Liver (tissue), 9 donors: ENCODE results near the gene MAN2A2. TPM values are rescaled to one million over a fixed set of nuclear protein-coding genes. Genes with fewer than 3 reads are reported as not detected.
A peak's percentile ranks its signal among the peaks of the same experiment; 100 is the strongest.

Experiments
- DNase-seq: peaks from one replicate; pipeline ENCODE4 v3.0.0-alpha.2; 2017; ENCODE audit warnings: low spot score
- H3K27ac ChIP-seq, 2 donors: one replicate each; pipeline ENCODE4 v1.7.0; 2013; ENCODE audit warnings: inconsistent platforms in 2 of 2, low read length in 2 of 2, control low read depth in 1 of 2, low read depth in 1 of 2, mild to moderate bottlenecking in 1 of 2
- H3K27me3 ChIP-seq, 4 donors: one replicate each; pipeline versions ENCODE4 v1.6.1 to v1.7.0; 2013; ENCODE audit warnings: low read length in 3 of 4, inconsistent platforms in 1 of 4, mild to moderate bottlenecking in 1 of 4, moderate library complexity in 1 of 4; ENCODE audit not compliant: control insufficient read depth in 4 of 4, insufficient read depth in 4 of 4
- H3K36me3 ChIP-seq, 4 donors: one replicate each; pipeline versions ENCODE4 v1.6.1 to v1.7.0; 2013; ENCODE audit warnings: low read length in 3 of 4, mild to moderate bottlenecking in 3 of 4, low read depth in 1 of 4, moderate library complexity in 1 of 4; ENCODE audit not compliant: control insufficient read depth in 4 of 4, insufficient read depth in 3 of 4
- H3K4me1 ChIP-seq, 4 donors: one replicate each; pipeline versions ENCODE4 v1.6.1 to v1.7.0; 2013; ENCODE audit warnings: low read length in 3 of 4, mild to moderate bottlenecking in 3 of 4, moderate library complexity in 1 of 4; ENCODE audit not compliant: control insufficient read depth in 4 of 4, insufficient read depth in 4 of 4
- H3K4me3 ChIP-seq, 3 donors: one replicate each; pipeline versions ENCODE4 v1.6.1 to v1.7.0; 2013; ENCODE audit warnings: low read length in 3 of 3, control low read depth in 1 of 3, low read depth in 1 of 3, mild to moderate bottlenecking in 1 of 3
- H3K9ac ChIP-seq, 2 donors: one replicate each; pipeline ENCODE4 v1.7.0; 2013; ENCODE audit warnings: low read length in 2 of 2, mild to moderate bottlenecking in 2 of 2, moderate library complexity in 2 of 2, control low read depth in 1 of 2, low read depth in 1 of 2
- H3K9me3 ChIP-seq, 4 donors: one replicate each; pipeline versions ENCODE4 v1.6.1 to v1.7.0; 2013; ENCODE audit warnings: low read length in 3 of 4; ENCODE audit not compliant: control insufficient read depth in 4 of 4
- EGR1 ChIP-seq, 2 donors: IDR thresholded peaks; 2 replicates each; pipeline ENCODE4 v1.6.1; 2016 to 2018; ENCODE audit warnings: antibody characterized with exemption in 2 of 2, low read depth in 2 of 2
- FOXA1 ChIP-seq: IDR thresholded peaks from 2 replicates; pipeline ENCODE4 v1.6.1; 2016; ENCODE audit warnings: antibody characterized with exemption
- FOXA2 ChIP-seq: IDR thresholded peaks from 2 replicates; pipeline ENCODE4 v1.6.1; 2016; ENCODE audit warnings: antibody characterized with exemption
- GABPA ChIP-seq, 2 donors: IDR thresholded peaks in 1 of 2; conservative IDR thresholded peaks in 1 of 2; 2 replicates each; pipeline ENCODE4 v1.6.1; 2016; ENCODE audit warnings: antibody characterized with exemption in 2 of 2, mild to moderate bottlenecking in 1 of 2, moderate library complexity in 1 of 2
- HNF4A ChIP-seq, 2 donors: conservative IDR thresholded peaks; 2 replicates each; pipeline ENCODE4 v1.6.1; 2016; ENCODE audit warnings: antibody characterized with exemption in 2 of 2, mild to moderate bottlenecking in 2 of 2
- HNF4G ChIP-seq: IDR thresholded peaks from 2 replicates; pipeline ENCODE4 v1.6.1; 2016; ENCODE audit warnings: antibody characterized with exemption
- JUND ChIP-seq, 2 donors: IDR thresholded peaks; 2 replicates each; pipeline ENCODE4 v1.6.1; 2016; ENCODE audit warnings: antibody characterized with exemption in 2 of 2
- NR2F2 ChIP-seq: IDR thresholded peaks from 2 replicates; pipeline ENCODE4 v1.6.1; 2016; ENCODE audit warnings: antibody characterized with exemption
- RAD21 ChIP-seq, 2 donors: IDR thresholded peaks; 2 replicates each; pipeline ENCODE4 v1.6.1; 2016; ENCODE audit warnings: antibody characterized with exemption in 2 of 2, mild to moderate bottlenecking in 2 of 2
- RXRA ChIP-seq, 2 donors: IDR thresholded peaks; 2 replicates each; pipeline ENCODE4 v1.6.1; 2017 to 2018; ENCODE audit warnings: antibody characterized with exemption in 2 of 2, mild to moderate bottlenecking in 1 of 2
- SP1 ChIP-seq: IDR thresholded peaks from 2 replicates; pipeline ENCODE4 v1.6.1; 2018; ENCODE audit warnings: antibody characterized with exemption, mild to moderate bottlenecking
- TAF1 ChIP-seq: conservative IDR thresholded peaks from 2 replicates; pipeline ENCODE4 v1.6.1; 2016; ENCODE audit warnings: antibody characterized with exemption, mild to moderate bottlenecking
- YY1 ChIP-seq: IDR thresholded peaks from 2 replicates; pipeline ENCODE4 v1.6.1; 2016; ENCODE audit warnings: antibody characterized with exemption, mild to moderate bottlenecking
- WGBS: extraction: QIAGEN DNeasy Blood & Tissue Kit; methylation state at CpG from one replicate; pipeline ENCODE4 v1.1.7; 2013; 5-methylcytosine and 5-hydroxymethylcytosine counted together
- polyA plus RNA-seq, 2 donors: library from polyadenylated mRNA; stranded (reverse) in 1 of 2; unstranded in 1 of 2; fragments of 200-250 nt in 1 of 2; fragments of >200 nt in 1 of 2; fragmentation: Nextera tagmentation in 1 of 2; extraction: Ambion mirVana in 1 of 2; gene quantifications; one replicate each; pipeline versions ENCODE4 v1.2.1 to v1.2.3, GENCODE V29; 2013 to 2015
- total RNA-seq, 2 donors: library from RNA; depleted of rRNA; stranded (reverse); fragments of >200 nt; gene quantifications; one replicate each; pipeline ENCODE4 v1.2.3, GENCODE V29; 2014
- TF ChIP-seq, protein P1 (sequence below): IDR thresholded peaks from 2 replicates; pipeline ENCODE4 v1.6.1; 2016; ENCODE audit warnings: antibody characterized with exemption
- TF ChIP-seq, protein P2 (sequence below): IDR thresholded peaks from 2 replicates; pipeline ENCODE4 v1.6.1; 2016; ENCODE audit warnings: antibody characterized with exemption, mild to moderate bottlenecking
- TF ChIP-seq, protein P3 (sequence below): IDR thresholded peaks from 2 replicates; pipeline ENCODE4 v1.6.1; 2016; ENCODE audit warnings: antibody characterized with exemption
- TF ChIP-seq, protein P4 (sequence below): fragments of 150-350 bp; IDR thresholded peaks from 2 replicates; pipeline ENCODE4 v1.5.1; 2017; ENCODE audit warnings: improper control_type of control experiment, low read depth, low read length; ENCODE audit not compliant: missing input control
- TF ChIP-seq, protein P5 (sequence below): IDR thresholded peaks from 2 replicates; pipeline ENCODE4 v1.6.1; 2016; ENCODE audit warnings: antibody characterized with exemption
- donor health status: healthy.
- donor health status: healthy.
- donor health status: healthy.
- donor health status: healthy.
- donor health status: healthy.

The MAN2A2 gene
- total and polyA plus RNA-seq, 4 donors = 17.3 to 111 (median 50.9) TPM

DNA sequence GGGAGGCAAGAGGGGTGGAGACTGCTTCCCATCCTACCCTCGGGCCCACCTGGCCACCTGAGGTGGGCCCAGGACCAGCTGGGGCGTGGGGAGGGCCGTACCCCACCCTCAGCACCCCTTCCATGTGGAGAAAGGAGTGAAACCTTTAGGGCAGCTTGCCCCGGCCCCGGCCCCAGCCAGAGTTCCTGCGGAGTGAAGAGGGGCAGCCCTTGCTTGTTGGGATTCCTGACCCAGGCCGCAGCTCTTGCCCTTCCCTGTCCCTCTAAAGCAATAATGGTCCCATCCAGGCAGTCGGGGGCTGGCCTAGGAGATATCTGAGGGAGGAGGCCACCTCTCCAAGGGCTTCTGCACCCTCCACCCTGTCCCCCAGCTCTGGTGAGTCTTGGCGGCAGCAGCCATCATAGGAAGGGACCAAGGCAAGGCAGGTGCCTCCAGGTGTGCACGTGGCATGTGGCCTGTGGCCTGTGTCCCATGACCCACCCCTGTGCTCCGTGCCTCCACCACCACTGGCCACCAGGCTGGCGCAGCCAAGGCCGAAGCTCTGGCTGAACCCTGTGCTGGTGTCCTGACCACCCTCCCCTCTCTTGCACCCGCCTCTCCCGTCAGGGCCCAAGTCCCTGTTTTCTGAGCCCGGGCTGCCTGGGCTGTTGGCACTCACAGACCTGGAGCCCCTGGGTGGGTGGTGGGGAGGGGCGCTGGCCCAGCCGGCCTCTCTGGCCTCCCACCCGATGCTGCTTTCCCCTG is 21.0 kb upstream of the MAN2A2 start:
- Histone ChIP-seq H3K9ac (peak overlapping the region in 1 of 2 donors; percentile 12), H3K27me3 (no peaks in the 10 kb centered on the region), H3K4me1 (peaks cover 14 to 79% (median 61%) of the 10 kb centered on the region in 4 donors), H3K4me3 (no peak overlapping the region), H3K36me3 (peaks cover 16 to 52% (median 30%) of the 10 kb centered on the region in 4 donors), H3K9me3 (no peaks in the 10 kb centered on the region), H3K27ac (peak overlapping the region; percentile 90)
- 59% methylated on average over 19 of the region's 19 CpGs for WGBS
- TF ChIP-seq, protein P1, sequence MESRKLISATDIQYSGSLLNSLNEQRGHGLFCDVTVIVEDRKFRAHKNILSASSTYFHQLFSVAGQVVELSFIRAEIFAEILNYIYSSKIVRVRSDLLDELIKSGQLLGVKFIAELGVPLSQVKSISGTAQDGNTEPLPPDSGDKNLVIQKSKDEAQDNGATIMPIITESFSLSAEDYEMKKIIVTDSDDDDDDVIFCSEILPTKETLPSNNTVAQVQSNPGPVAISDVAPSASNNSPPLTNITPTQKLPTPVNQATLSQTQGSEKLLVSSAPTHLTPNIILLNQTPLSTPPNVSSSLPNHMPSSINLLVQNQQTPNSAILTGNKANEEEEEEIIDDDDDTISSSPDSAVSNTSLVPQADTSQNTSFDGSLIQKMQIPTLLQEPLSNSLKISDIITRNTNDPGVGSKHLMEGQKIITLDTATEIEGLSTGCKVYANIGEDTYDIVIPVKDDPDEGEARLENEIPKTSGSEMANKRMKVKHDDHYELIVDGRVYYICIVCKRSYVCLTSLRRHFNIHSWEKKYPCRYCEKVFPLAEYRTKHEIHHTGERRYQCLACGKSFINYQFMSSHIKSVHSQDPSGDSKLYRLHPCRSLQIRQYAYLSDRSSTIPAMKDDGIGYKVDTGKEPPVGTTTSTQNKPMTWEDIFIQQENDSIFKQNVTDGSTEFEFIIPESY = no peak
- TF ChIP-seq RAD21 (IDR thresholded peaks at IDR 0.05) (peak in 1 of 2 donors; percentile 37), NR2F2 (no peak), YY1 (peak; percentile 23), GABPA (IDR thresholded peaks at IDR 0.05 in 1 of 2, conservative IDR thresholded peaks at IDR 0.05 in 1 of 2) (no peak), JUND (IDR thresholded peaks at IDR 0.05) (no peak), RXRA (IDR thresholded peaks at IDR 0.05) (peak; percentile 56 to 73), TAF1 (no peak), SP1 (no peak), FOXA1 (no peak), EGR1 (IDR thresholded peaks at IDR 0.05; ENCODE audit: low read depth in 2 of 2) (no peak), HNF4A (conservative IDR thresholded peaks at IDR 0.05) (peak in 1 of 2 donors; percentile 69), HNF4G (no peak), FOXA2 (no peak)
- TF ChIP-seq, protein P2, sequence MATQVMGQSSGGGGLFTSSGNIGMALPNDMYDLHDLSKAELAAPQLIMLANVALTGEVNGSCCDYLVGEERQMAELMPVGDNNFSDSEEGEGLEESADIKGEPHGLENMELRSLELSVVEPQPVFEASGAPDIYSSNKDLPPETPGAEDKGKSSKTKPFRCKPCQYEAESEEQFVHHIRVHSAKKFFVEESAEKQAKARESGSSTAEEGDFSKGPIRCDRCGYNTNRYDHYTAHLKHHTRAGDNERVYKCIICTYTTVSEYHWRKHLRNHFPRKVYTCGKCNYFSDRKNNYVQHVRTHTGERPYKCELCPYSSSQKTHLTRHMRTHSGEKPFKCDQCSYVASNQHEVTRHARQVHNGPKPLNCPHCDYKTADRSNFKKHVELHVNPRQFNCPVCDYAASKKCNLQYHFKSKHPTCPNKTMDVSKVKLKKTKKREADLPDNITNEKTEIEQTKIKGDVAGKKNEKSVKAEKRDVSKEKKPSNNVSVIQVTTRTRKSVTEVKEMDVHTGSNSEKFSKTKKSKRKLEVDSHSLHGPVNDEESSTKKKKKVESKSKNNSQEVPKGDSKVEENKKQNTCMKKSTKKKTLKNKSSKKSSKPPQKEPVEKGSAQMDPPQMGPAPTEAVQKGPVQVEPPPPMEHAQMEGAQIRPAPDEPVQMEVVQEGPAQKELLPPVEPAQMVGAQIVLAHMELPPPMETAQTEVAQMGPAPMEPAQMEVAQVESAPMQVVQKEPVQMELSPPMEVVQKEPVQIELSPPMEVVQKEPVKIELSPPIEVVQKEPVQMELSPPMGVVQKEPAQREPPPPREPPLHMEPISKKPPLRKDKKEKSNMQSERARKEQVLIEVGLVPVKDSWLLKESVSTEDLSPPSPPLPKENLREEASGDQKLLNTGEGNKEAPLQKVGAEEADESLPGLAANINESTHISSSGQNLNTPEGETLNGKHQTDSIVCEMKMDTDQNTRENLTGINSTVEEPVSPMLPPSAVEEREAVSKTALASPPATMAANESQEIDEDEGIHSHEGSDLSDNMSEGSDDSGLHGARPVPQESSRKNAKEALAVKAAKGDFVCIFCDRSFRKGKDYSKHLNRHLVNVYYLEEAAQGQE = no peak
- TF ChIP-seq, protein P3, sequence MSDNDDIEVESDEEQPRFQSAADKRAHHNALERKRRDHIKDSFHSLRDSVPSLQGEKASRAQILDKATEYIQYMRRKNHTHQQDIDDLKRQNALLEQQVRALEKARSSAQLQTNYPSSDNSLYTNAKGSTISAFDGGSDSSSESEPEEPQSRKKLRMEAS = no peak
- TF ChIP-seq, protein P4, sequence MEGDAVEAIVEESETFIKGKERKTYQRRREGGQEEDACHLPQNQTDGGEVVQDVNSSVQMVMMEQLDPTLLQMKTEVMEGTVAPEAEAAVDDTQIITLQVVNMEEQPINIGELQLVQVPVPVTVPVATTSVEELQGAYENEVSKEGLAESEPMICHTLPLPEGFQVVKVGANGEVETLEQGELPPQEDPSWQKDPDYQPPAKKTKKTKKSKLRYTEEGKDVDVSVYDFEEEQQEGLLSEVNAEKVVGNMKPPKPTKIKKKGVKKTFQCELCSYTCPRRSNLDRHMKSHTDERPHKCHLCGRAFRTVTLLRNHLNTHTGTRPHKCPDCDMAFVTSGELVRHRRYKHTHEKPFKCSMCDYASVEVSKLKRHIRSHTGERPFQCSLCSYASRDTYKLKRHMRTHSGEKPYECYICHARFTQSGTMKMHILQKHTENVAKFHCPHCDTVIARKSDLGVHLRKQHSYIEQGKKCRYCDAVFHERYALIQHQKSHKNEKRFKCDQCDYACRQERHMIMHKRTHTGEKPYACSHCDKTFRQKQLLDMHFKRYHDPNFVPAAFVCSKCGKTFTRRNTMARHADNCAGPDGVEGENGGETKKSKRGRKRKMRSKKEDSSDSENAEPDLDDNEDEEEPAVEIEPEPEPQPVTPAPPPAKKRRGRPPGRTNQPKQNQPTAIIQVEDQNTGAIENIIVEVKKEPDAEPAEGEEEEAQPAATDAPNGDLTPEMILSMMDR = no peak
- TF ChIP-seq, protein P5, sequence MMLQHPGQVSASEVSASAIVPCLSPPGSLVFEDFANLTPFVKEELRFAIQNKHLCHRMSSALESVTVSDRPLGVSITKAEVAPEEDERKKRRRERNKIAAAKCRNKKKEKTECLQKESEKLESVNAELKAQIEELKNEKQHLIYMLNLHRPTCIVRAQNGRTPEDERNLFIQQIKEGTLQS = no peak
- no peak for DNase-seq
